OCI-LY1 (cell line): ENCODE measurements around the gene LRP5.

Experiments
- H2AFZ ChIP-seq: fragments of 200-600 bp; sonication (generic), shearing (Covaris generic); 2 replicates; pipeline ENCODE4 v1.6.0; 2014; ENCODE audit warnings: antibody characterized with exemption, mild to moderate bottlenecking, low read length
- H3F3A ChIP-seq: fragments of 200-600 bp; sonication (generic), shearing (Covaris generic); 2 replicates; pipeline ENCODE4 v1.6.0; 2014; ENCODE audit warnings: mild to moderate bottlenecking, antibody characterized with exemption, low read length, moderate library complexity; ENCODE audit not compliant: insufficient read depth
- H3K27ac ChIP-seq: fragments of 200-600 bp; sonication (generic); 2 replicates; pipeline ENCODE4 v1.5.1; 2014; ENCODE audit warnings: low read length, mixed run types, mild to moderate bottlenecking, low read depth; ENCODE audit not compliant: poor library complexity, severe bottlenecking
- H3K27me3 ChIP-seq: fragments of 200-600 bp; sonication (generic); 2 replicates; pipeline ENCODE4 v1.6.0; 2014; ENCODE audit warnings: antibody characterized with exemption, mild to moderate bottlenecking, low read length, moderate library complexity; ENCODE audit not compliant: insufficient read depth
- H3K36me3 ChIP-seq: fragments of 200-600 bp; sonication (generic); 2 replicates; pipeline ENCODE4 v1.6.1; 2014; ENCODE audit warnings: mild to moderate bottlenecking, antibody characterized with exemption, low read length, moderate library complexity, mixed read lengths; ENCODE audit not compliant: insufficient read depth
- H3K4me1 ChIP-seq: fragments of 200-600 bp; sonication (generic); 2 replicates; pipeline ENCODE4 v1.5.1; 2014; ENCODE audit warnings: mild to moderate bottlenecking, low read length, moderate library complexity; ENCODE audit not compliant: insufficient read depth, severe bottlenecking
- H3K4me2 ChIP-seq: fragments of 200-600 bp; sonication (generic), shearing (Covaris generic); 2 replicates; pipeline ENCODE4 v1.6.1; 2014; ENCODE audit warnings: low read length
- H3K4me3 ChIP-seq: fragments of 200-600 bp; sonication (generic); 2 replicates; pipeline ENCODE4 v1.5.1; 2014; ENCODE audit warnings: low read length, low read depth, mild to moderate bottlenecking, mixed read lengths; ENCODE audit not compliant: poor library complexity, severe bottlenecking
- H3K79me2 ChIP-seq: fragments of 200-600 bp; shearing (Covaris generic); 2 replicates; pipeline ENCODE4 v1.6.1; 2016; ENCODE audit warnings: mixed run types, low read length, mixed read lengths; ENCODE audit not compliant: insufficient read depth
- H3K9ac ChIP-seq: fragments of 200-600 bp; sonication (generic), shearing (Covaris generic); 2 replicates; pipeline ENCODE4 v1.6.1; 2014; ENCODE audit warnings: mild to moderate bottlenecking, low read length, mixed read lengths
- H3K9me2 ChIP-seq: fragments of 200-600 bp; sonication (generic), shearing (Covaris generic); 2 replicates; pipeline ENCODE4 v1.6.1; 2014; ENCODE audit warnings: low read depth, mild to moderate bottlenecking, low read length, mixed read lengths
- H3K9me3 ChIP-seq: fragments of 200-600 bp; shearing (Covaris generic); 2 replicates; pipeline ENCODE4 v1.6.1; 2014; ENCODE audit warnings: low read length, mixed read lengths
- H4K20me1 ChIP-seq: fragments of 200-600 bp; sonication (generic), shearing (Covaris generic); 2 replicates; pipeline ENCODE4 v1.6.0; 2016; ENCODE audit warnings: mild to moderate bottlenecking, low read length; ENCODE audit not compliant: insufficient read depth
- EZH2 ChIP-seq: fragments of 200-600 bp; sonication (generic), shearing (Covaris generic); IDR thresholded peaks from 2 replicates; pipeline ENCODE4 v1.8.0; 2017; ENCODE audit warnings: borderline replicate concordance, mixed run types, mild to moderate bottlenecking, antibody characterized with exemption, low read length, moderate library complexity, mixed read lengths
- TF ChIP-seq, protein P1 (sequence below): fragments of 200-600 bp; sonication (generic), shearing (Covaris generic); IDR thresholded peaks from 2 replicates; pipeline ENCODE4 v1.5.1; 2017; ENCODE audit warnings: mild to moderate bottlenecking, antibody characterized with exemption, low read length, moderate library complexity, mixed read lengths

The LRP5 gene

DNA sequence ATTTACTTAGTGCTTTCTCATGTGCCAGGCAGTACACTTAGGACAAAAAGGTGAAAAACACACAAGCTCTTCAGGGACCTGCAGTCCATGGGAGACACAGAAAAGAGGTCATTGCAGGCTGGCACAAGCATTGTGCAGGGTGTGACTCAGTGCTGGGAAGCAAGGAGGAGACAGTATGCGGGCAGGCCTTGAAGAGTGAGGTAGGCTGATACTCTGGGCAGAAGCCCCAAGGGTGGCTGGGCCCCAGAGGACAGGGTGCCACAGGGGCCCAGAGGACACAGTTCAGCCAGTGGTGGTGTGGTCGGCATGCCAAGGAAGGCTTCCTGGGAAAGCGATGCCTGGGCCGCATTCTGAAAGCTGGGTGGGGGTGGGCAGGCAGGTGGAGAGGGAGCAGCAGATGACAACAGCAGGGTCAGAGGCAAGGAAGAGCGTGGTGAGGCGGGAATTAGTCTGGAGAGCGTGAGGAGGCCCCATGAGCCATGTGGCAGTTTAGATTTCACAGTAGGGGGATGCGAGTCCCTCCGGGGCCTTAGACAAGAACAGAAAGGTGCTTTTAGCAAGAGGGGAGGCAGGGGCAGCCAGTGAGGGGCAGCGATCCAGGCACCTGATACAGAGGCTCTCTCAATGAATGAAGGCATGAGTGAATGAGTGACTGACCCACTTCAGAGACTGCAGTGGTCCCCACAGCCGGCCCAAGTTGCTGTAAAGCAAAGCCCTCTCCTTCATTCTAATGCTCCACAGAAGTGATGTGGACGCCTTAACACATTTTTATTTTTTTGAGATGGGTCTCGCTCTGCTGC is 47.5 kb upstream of the LRP5 start:
- no peaks in the 10 kb centered on the region for H3K79me2 ChIP-seq
- no peak overlapping the region for H2AFZ ChIP-seq
- H4K20me1 ChIP-seq = no peaks in the 10 kb centered on the region
- H3K9ac ChIP-seq = no peak overlapping the region
- peak overlapping the region; percentile 99 for H3K27ac ChIP-seq
- H3K27me3 ChIP-seq = no peaks in the 10 kb centered on the region
- H3K9me3 ChIP-seq = no peaks in the 10 kb centered on the region
- TF ChIP-seq EZH2 = no peak
- TF ChIP-seq, protein P1, sequence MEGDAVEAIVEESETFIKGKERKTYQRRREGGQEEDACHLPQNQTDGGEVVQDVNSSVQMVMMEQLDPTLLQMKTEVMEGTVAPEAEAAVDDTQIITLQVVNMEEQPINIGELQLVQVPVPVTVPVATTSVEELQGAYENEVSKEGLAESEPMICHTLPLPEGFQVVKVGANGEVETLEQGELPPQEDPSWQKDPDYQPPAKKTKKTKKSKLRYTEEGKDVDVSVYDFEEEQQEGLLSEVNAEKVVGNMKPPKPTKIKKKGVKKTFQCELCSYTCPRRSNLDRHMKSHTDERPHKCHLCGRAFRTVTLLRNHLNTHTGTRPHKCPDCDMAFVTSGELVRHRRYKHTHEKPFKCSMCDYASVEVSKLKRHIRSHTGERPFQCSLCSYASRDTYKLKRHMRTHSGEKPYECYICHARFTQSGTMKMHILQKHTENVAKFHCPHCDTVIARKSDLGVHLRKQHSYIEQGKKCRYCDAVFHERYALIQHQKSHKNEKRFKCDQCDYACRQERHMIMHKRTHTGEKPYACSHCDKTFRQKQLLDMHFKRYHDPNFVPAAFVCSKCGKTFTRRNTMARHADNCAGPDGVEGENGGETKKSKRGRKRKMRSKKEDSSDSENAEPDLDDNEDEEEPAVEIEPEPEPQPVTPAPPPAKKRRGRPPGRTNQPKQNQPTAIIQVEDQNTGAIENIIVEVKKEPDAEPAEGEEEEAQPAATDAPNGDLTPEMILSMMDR = no peak
- peaks cover 73% of the 10 kb centered on the region for H3K36me3 ChIP-seq
- H3K4me1 ChIP-seq = peaks cover 36% of the 10 kb centered on the region
- H3K4me3 ChIP-seq = no peak overlapping the region
- peaks cover 6% of the 10 kb centered on the region; the same call in 1 of the 2 replicates for H3F3A ChIP-seq
- no peak overlapping the region for H3K4me2 ChIP-seq
- no peaks in the 10 kb centered on the region for H3K9me2 ChIP-seq

DNA sequence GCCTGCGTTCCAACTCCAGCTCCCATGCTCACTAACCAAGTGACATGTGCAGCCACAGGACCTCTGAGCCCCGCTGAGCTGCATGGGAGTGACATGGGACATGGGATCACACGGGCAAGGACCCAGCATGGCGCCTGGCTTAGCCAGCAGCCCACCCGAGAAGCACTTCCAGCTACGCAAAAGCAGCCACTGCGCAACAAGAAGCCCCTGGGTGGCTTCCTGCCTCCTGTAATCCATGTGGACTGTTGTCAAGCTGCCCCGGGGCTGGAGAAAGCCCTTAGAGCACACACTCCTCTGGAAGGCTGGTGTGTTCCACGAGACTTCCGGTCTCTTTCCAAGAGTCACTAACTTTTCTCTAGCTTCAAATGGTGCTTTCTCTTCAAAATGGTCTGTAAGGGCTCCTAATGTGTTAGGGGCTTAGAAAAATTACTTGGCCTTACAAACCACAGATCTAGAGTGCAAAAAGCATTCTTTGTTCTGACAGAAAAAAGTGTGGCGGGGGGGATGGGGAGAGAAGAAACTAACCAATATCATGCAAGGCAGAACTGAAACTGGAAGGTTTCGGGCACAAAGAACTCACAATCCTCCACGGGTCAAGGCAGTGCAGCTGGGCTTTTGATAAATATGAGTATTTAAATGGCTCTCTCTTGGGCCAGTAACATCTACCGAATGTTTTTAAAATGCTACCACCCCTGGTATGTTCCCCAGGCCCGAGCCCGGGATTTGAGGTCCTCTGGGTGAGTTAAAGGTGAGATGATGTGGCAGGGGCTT is 46.1 kb upstream of the LRP5 start:
- peak overlapping the region; percentile 33 for H3K4me3 ChIP-seq
- peaks cover 50% of the 10 kb centered on the region for H3K4me1 ChIP-seq
- H3K79me2 ChIP-seq = no peaks in the 10 kb centered on the region
- H4K20me1 ChIP-seq = no peaks in the 10 kb centered on the region
- no peaks in the 10 kb centered on the region for H3K27me3 ChIP-seq
- peak overlapping the region; percentile 68 for H3K9ac ChIP-seq
- H3K9me3 ChIP-seq = no peaks in the 10 kb centered on the region
- H3F3A ChIP-seq = peaks cover 6% of the 10 kb centered on the region; the same call in 1 of the 2 replicates
- H3K9me2 ChIP-seq = no peaks in the 10 kb centered on the region
- peak overlapping the region; percentile 99 for H3K27ac ChIP-seq
- peaks cover 63% of the 10 kb centered on the region for H3K36me3 ChIP-seq
- H2AFZ ChIP-seq = no peak overlapping the region
- peak overlapping the region; percentile 68 for H3K4me2 ChIP-seq
- no peak for TF ChIP-seq EZH2
- TF ChIP-seq, protein P1 = no peak

DNA sequence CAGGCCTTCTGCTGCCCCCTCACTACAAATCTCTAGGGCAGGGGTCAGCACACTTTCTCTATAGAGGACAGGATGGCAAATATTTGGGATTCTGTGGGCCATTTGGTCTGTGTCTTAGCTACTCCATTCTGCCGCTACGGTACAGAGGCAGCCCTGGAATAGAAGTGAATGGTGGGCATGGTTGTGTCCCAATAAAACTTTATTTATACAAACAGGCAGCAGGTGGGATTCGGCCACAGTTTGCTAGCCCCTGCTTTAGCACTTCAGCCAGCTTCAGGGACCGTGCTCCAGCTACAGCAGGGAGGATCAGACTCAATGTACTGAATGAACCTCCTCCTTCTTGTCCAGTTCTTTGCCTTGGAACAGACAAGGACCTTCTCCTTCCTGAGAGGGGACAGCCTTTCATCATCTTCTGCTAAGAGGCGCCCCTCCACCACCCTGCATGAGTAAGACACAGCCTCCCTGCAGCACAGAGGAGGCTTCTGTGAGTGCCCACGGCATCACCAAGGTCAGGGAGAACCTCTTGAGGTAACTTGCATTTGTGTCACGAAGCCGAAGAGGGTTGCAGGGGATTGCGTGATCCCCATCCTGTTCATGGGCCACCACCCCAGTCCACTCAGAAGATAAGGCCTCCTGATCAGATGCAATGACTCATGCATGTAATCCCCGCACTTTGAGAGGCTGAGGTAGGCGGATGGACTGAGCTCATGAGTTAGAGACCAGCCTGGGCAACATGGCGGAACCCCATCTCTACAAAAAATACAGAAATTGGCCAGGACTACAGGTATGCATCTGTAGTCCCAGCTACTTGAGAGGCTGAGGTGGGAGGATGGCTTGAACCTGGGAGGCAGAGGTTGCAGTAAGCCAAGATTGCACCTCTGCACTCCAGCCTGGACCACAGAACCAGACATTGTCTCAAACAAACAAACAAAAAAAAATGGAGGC is 45.2 kb upstream of the LRP5 start:
- Histone ChIP-seq H3K9me3 (no peaks in the 10 kb centered on the region), H3K4me3 (peak overlapping the region; percentile 33), H4K20me1 (no peaks in the 10 kb centered on the region), H3K36me3 (peaks cover 54% of the 10 kb centered on the region), H3K4me2 (peak overlapping the region; percentile 68), H3K27me3 (no peaks in the 10 kb centered on the region), H3K27ac (peak overlapping the region; percentile 99), H3K9me2 (no peaks in the 10 kb centered on the region), H3F3A (peaks cover 6% of the 10 kb centered on the region; the same call in 1 of the 2 replicates), H3K4me1 (peaks cover 51% of the 10 kb centered on the region), H2AFZ (no peak overlapping the region), H3K79me2 (no peaks in the 10 kb centered on the region), H3K9ac (peak overlapping the region; percentile 68)
- TF ChIP-seq, protein P1 = no peak
- TF ChIP-seq EZH2 = no peak
